Measurements from ENCODE around the gene DMRTA2.

The DMRTA2 gene

GRCh38 chr1:50371749-50372148 is 51.5 kb downstream of the DMRTA2 start:
- no peak for DNase-seq

- DNase-seq = no peak
Measured at GRCh38 chr1:50369830-50370229, 53.4 kb downstream of the DMRTA2 start.

- no peak for DNase-seq
Measured at GRCh38 chr1:50369008-50369634, 54.1 kb downstream of the DMRTA2 start.

GRCh38 chr1:50368179-50369007 is 54.9 kb downstream of the DMRTA2 start:
- DNase-seq = no peak
